NCI-H82 (cell line): ENCODE measurements around the gene PLA2G2C.
"Not testable (repeated sequence)": the region's sequence is repeated elsewhere in the genome, so short reads cannot be mapped to it uniquely, and the experiment has no call there.

Experiments used
- DNase-seq: peaks from one replicate; lab custom pipeline; 2025; lab: John Stamatoyannopoulos, UW

Gene PLA2G2C, protein sequence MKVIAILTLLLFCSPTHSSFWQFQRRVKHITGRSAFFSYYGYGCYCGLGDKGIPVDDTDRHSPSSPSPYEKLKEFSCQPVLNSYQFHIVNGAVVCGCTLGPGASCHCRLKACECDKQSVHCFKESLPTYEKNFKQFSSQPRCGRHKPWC

DNA sequence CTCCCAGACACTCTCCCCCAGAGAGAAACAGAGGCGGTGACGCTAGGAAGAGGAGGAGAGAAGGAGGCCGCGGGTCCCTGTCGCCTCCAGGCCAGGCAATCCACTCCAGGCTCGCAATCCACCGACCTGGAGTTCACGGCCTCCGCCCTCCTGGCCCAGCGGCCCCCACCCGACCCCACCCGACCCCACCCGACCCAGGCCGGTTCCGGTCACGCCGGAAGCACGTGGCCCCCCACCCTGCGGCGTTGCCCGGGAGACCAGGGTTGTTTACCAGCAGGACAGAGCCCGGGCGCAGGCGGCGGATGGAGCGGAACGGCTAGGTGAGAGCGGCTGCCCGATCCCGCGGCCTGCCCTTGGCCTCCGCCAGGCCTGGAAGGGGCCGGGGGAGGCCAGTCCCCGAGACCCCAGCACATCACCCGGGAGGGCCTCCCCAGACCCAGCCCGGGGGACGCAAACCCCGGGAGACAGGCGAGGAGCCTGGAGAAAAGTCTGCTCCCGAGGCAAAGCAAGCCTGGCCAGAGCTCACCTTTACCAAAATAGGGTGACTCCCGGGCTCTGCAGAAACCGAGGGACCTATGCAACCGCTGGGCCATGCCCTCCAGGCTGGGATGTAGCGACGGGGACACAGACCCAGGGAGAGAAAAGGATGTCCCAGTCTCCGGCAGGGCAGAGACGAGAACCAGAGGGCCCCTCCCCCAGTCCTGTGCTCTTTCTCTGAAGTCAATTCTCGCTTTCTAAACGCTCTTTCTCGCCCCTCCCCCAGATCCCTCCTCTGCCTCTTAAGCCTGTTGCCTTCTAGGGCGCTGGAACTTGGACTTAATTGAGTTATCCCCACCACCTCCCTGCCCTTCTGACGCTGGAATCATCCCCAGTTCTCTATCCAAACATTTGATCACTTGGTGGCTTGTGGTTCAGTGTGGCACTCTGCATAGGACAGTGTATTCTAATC is at the start of gene PLA2G2C, which contains the start of gene UBXN10:
Gene PLA2G2C, minus strand, starts transcription at position 685 of the 949 bp plus-strand sequence. CDS start 9,155 bp downstream, outside the sequence.
Gene UBXN10, plus strand, starts transcription at position 263 of the 949 bp plus-strand sequence. CDS start 4,466 bp downstream, outside the sequence.
- DNase-seq, result peak; percentile 90

DNA sequence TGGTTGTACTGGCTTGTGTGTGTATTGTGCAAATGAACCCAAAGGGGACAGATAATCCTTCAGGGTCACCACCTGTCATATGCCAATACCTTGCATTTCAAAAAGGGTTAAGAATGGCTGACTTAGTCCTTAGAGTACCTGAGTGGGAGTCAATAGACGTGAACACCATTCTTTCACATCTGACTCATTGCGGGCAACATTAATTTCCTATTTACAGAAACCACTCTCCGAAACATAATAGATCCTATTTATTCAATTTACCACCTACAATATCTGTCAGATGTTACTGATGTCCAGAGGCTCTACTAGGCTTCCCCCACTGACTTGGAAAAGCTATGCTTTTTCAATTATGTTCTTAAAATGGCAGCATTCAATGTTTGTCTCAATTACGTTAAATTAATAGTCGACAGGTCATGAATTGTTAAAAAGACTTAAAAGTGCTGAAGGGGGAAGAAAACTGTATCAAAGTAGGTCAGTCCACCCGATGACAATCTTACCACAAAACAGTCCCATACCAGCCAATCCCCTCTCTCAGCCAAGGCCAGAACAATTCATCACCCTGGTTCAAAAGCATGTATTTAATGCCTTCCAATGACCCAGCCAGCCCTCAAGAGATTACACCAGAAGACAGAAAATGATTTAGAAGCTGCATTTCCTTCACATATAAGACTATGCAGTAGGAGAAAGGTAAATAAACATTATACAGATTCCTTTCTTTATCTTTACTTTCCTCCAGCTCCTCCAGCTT is 48.6 kb upstream of the PLA2G2C start:
- peak; percentile 46 for DNase-seq

DNA sequence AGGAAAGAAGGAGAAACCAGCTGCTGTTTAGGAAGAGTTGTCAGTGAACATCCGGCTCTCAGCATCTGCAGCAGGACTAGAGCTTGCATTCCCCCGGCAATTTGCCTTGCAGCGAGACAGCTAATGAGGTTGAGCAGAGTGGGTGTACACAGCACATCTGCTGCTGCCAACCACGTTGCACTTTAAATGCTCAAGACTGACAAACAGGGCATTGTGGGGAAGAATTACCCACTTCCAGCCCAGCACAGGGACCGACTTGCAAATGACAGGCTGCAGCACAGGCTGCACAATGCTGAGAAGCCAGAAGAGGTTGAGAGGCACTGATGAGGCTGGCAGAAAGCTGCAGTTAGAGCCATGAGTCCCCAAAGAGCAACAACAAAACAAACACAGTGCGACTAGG is 47.5 kb upstream of the PLA2G2C start:
- peak; percentile 75 for DNase-seq

DNA sequence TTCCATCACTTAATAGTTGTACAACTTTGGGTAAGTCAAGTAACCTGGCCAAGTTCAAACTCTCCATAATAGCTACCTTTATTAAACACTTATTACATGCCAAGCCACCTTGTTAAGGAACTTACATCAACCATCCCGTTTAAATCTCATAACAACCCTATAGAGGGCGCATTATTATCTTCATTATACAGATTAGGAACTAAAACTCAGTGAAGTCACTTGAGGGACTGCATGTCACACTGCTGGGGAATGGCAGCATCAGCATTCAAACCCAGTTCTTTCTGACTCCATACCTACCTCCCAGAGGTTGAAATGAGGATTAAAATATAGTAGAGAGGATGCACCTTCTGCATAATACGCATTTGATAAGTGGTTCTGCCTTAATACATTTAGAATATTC is 47.1 kb upstream of the PLA2G2C start:
- DNase-seq, result peak; percentile 71

DNA sequence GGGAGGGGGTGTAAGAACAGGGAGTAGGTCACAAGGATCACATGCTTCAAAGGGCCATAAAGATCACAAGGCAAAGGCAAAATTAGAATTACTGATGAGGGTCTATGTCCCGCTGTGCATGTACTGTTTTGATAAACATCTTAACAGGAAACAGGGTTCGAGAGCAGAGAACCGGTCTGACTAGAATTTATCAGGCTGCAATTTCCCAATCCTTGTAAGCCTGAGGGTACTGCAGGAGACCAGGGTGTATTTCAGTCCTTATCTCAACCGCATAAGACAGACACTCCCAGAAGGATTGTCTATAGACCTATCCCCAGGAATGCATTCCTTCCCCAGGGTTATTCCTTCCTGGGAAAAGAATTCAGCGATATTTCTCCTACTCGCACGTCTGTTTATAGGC is 46.2 kb upstream of the PLA2G2C start:
- DNase-seq, result not testable (repeated sequence)

DNA sequence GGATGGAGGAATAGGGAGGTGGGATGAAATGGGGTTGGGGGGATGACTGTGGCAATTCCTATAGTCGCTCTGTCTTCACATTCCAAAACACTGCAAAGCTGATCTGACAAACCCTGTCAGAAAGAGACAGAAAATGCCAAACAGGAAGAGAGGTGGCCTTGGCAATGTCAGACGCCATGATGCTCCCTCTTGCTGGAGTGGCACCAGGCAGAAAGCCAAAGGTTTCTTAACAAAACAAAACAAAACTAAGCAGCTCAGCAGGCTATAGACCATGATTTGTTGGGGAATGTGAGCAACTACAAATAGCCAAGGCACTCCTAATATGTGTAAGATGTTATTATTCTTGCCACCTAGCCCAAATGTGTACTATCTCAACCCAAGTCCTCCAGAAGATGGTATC is 42.9 kb upstream of the PLA2G2C start:
- DNase-seq, result no peak

DNA sequence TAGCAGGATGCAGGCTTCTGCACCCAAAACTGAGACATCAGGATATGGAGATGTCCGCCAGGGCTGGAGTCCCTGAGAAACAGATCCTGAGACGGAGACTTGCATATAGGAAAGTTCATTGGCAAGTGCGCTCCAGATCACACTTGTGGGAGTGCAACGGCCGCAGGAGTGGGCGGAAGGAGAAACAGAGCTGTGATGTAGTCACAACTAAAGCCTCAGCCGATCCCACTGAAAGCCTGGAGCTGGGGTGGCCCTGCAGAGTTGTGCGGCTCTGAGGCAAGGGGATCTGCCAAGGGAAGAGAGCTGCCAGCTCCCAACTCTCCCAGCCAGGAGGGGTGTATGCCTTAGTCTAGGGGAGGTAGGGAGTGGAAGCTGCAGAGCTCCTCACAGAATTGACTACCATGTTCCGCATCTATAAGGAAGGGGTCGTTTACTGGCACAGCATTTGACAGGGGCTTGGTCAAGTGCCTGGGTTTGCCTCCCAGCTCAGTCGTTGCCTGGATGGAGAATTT is 42.1 kb upstream of the PLA2G2C start:
- no peak for DNase-seq

DNA sequence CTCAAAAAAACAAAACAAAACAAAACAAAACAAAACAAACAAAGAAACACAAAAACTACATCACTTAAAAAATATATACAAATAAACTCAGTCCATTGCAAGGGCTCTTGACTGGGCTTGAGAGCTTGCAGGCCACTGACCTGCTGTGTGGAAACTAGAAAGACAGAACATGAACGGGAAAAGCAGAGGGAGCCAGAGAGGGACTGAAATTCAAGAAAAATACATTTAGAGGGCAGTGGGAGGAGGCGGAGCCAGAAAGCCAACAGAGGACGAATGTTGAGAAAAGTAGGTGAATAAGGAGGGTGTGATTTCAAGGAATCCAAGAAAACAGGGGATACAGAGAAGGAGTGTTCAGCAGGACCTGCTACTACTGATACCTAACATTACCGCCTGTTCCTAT is 41.4 kb upstream of the PLA2G2C start:
- no peak for DNase-seq

DNA sequence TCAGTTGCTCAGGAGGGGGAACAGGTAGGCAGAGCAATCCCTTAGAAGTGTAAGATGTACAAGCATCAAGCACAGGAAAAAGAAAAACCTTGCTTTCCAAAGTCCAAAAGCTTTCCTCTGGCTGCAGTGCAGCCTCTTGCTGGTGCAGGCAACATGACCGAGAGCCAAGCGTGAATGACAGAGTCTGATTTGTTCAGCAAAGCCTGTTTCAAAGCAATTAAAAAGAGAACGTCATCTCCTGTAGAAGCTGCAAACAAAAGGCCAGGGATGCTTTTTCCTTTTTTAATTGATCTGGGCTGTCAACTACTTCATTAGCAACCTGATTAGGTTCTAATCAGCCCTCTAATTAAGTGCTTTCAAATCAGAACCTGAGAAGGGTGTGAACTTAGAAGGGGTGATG is 38.2 kb upstream of the PLA2G2C start:
- peak; percentile 21 for DNase-seq

DNA sequence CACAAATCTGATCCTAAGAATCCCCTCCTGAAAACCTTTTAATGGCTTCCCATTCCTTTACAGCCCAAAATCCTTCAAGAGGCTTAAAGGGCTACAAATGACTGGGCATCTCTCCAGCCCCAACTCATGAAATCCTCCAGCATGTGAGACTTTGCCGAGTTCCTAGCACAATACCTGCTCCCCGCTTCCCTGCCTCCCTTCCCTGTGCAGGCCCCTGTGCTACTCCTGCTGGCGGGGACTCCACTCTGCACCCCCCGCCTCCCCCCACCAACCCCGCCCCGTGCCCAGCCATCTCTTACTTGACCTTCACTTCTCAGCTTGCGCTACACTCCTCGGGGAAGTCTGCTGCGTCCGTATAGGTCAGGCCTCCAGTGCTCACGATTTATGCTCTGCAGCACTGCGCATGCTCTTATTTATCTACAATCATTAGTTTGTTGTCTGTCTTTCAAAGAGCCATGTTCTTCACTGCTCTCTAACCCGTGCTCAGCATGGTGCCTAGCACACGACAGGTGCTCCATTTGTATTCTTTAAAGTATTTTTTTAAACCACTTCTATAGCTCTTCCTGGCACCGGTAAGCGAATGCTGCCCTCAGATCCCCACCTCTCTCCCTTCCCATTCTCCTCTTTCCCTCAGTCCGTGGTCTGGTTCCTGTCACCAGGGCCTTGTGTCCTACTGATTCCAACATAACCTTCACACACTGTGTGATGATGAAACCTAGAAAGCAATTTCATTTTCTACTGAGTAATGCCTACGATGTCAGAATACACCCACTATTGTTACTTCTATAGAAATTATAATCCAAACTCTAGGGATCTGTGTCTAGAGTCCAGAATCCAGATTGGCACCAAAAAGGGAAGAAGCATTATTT is 37.5 kb upstream of the PLA2G2C start:
- DNase-seq, result peak; percentile 94

DNA sequence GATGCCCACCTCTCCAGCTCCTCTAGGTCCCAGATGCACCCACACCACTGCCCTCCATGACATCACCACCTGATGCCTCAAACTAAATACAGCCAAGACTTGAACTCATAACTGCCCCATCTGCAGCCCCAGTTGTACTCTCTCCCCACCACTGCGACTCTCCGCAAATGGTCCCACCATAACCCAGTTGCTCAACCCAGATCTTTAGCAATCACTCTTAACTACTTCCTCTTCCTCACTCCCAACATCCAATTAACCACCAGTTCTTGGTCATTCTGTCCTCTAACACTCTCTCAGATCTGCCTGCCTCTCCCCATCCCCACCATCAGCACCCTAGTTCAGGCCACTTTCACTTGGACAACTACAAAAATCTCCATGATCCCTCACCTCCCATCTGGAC is 36.8 kb upstream of the PLA2G2C start:
- DNase-seq, result no peak

DNA sequence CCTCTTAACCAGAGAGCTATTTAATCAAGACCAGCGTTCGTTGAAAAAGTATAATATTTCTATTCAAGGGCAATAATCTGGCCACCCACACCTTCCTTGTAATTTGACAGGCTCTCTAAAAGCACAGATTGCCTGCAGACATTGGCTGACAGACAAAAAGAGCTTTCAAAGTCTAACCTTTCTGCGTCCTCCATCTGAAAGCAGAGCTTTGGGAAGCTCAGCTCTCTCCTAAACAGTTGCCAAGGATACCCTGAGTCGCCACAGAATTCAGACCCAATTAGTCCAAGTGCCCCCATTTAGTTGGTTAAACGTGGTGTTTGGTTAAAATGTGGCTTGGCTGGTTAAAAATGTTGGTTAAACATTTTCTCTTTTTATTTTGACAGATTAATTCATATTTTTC is 33.7 kb upstream of the PLA2G2C start:
- DNase-seq, result no peak

DNA sequence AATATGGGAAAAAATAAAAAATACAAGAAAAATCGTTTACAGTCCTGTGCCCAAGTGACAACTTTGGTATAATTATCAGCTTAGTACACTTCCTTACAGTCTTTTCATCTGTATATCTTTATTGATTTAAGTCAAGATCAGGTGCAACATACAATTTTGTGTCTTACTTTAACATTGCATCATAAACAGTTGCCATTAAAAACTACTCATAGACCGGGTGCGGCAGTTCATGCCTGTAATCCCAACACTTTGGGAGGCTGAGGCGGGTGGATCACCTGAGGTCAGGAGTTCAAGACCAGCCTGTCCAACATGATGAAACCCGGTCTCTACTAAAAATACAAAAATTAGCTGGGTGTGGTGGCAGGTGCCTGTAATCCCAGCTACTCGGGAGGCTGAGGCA is 32.7 kb upstream of the PLA2G2C start:
- not testable (repeated sequence) for DNase-seq

DNA sequence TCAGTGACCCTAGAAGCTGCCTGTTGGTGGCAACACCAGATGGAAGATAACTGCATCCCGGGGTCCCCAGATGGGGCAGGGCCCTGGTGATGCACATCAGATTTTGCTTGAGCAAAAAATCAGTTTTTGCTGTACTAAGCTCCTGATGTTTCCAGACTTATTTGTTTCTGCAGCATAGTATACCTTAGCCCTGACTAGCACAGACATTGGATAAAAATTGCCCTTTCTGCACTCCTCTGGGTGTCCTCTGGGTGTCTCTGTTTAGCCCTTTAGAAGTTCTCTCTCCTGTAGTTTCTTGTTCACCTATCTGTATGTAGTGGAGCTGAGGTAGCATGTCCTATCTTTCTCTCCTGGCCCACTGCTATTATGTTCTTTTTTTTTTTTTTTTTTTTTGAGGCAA is 30.3 kb upstream of the PLA2G2C start:
- DNase-seq, result peak; percentile 74

DNA sequence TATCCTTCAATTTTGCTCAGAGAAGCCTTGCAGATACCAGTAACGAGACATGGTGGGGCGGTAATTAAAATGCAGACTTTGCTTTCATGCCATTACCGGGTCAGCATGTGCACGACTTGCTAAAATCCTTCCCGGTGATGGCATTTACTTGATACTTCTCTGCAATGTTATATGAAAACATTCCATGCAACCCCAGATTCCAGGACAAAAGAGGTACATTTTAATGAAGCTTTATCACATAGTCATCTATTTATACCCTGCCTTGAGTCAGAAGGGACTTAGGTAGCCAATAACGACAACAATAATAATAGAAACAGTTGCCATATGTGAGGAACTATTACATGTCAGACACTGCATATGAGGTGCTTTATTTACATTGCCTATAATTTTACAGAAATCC is 29.4 kb upstream of the PLA2G2C start:
- DNase-seq, result no peak

DNA sequence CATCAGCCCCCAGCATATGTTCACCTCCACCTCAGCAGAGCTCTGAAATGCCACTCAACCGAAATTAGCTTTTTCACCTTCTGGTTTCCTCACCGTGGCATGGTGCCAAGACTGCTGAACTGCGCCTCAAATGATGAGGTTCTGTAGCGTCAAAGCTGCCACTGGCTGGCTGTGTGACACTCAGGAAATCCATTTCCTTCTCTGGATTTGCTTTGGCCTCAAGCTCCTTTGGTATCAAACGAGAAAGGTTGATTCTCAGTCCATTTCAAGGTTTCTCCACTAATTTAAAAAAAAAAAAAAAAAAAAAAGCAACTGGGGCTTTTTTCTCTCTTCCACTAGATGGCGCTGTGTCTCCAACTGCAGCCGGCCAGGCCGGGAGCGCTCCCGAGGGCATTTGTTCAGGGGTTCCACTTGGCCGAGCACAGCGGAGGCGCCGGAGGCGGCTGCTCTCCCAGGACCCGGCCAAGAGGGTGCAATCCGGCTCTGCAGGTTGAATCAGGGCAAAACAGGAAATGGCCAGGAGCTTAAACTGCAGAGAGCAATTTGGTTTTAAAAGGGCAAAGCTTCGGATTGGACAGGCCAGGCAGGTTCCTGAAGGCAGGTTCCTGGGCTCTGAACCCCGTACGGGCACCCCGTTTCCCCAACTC is 26.5 kb upstream of the PLA2G2C start:
- DNase-seq, result peak; percentile 89

DNA sequence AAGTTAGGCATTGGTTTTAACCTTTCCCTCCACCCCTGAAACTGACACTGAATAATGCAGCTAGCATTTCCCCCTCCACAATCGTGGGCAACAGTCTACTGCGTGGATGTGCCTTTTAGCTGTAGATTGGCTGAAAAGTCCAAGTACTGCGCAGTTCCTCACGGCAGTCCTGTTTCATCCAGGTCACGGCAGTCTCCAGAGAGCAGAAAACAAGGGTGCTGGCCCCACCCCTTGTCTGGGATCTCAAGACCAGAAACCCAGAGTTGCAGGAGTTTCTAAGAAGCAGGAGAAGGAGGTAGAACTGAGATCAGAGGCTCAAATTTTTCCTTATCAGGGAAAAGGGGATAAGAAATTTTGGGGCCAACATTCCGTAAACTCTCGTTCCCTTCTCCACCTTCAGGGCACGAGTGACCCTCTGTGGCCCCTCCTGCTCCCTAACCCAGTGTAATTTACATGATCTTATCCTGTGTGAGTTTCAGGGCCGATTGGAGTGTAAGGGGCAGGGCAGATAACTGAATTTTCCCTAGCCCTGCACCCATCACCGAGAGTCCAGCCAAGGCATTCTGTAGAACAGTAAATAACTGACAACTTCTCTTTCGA is 25.9 kb upstream of the PLA2G2C start:
- no peak for DNase-seq

DNA sequence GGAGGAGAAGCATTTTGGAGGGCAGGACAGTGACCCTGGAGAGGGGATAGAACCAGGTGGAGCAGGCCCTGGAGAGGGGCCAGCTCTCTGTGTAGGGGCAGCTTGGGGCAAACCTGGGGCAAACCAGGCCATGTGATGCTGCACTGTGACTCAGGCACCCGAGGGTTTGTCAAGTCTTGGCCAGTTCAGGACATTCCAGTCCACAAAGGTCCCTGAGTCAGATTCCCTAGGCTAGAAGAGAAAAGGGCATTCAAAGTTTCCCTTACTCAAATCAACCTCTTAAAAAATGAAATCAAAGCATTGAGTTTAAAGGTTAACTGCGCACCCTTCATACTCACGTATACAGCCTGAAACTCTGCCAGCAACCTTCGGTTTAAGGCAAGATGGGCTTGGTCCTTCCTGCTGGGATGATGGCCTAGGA is 25.2 kb upstream of the PLA2G2C start:
- no peak for DNase-seq

DNA sequence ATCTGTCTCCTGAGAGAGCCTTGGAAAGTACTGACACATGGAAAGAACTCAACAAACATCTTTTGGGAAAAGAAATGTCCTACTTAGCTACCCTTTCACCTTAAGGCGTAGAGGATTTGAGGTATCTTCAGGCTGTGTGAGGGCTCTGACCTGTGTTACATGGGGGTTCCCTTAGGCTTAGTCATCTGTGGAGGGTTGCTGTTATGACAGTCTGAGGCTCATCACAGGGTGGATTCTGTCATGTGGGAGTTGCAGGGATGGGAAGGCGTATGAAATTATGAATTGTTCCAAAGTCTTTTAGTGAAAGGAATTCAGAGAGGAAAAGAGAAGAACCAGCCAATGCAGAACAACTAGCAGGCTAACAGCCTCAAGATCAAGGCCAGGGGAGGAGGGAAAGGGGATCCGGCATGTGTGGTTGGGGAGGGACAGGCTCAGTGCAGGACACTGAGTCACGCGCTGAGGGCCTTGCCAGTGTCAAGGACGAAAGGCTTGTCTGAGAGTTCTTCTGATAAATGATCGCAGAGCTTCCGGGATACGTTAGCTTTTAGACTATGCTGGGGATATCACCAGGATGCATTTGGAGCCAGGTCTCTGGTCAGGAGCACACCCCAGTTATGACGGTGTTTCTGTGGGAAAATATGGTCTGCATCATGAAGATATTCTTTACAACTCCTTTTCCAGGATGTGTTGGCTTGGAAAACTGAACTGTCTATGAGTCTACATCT is 24.6 kb upstream of the PLA2G2C start:
- DNase-seq, result no peak

DNA sequence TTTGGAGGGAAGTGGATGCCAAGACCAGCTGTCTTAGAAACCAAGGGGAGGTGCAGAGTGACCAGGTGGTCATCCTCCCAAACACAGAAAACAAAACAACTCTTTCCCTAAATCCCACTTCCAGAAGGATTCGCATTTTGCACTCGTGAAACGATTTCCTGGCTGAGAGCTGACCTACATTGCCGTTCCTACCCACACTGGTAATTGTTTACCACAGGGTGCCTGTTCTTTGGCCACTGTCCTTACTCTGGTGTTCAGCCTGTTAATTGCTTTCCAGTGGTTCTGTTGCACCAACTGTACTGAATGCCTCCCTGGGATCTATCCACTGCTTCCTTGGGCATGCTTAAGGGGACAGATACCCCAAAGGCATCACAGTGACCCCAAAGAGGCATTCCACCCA is 23.2 kb upstream of the PLA2G2C start:
- DNase-seq, result no peak
